RWPE1 (cell line): Measurements from ENCODE around the gene IL9.

Source experiments
- CTCF ChIA-PET: fragments of 350-600 bp; sonication (Branson Sonifier 250); formaldehyde crosslinking; extraction: SDS; loops from one replicate; lab custom pipeline; 2021; lab: Yijun Ruan, JAX
- POLR2A ChIA-PET: fragments of 400-600 bp; formaldehyde crosslinking; extraction: SDS; loops from one replicate; lab custom pipeline; 2020; ENCODE audit warnings: antibody characterized with exemption; ENCODE audit not compliant: low non-redundant PET; lab: Yijun Ruan, JAX
- DNase-seq: peaks from one replicate; pipeline ENCODE4 v3.0.0; 2012; ENCODE audit warnings: low spot score
- H3K27ac ChIP-seq: fragments of 450-650 bp; 2 replicates; pipeline ENCODE4 v1.5.1; 2017
- CTCF ChIP-seq: fragments of 450-650 bp; conservative IDR thresholded peaks from 2 replicates; pipeline ENCODE4 v1.5.1; 2017; ENCODE audit warnings: low read depth, mild to moderate bottlenecking

IL9 gene

DNA sequence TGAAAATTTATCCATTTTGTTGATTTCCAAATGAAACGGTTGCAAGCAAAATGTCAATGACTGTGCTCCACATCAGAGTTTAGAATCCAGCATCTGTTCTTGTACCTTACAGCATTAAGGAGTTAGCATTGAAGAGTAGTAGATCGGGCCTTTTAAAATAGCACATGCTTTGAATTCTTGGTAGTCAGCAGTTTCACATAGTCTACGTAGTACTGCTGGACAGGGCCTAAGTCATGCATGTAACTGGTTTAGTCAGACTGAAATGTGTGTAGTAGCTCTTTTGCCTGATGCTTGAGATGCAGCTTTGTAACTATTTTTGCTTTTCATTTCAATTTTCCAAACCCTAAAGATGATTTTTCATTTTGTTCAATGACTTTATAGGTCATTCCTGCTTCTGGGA is 39.3 kb upstream of the IL9 start:
- TF ChIP-seq CTCF, result no peak
- ChIA-PET CTCF (no interaction called here), POLR2A (no interaction called here)
- no peak for DNase-seq
- no peak overlapping the region for H3K27ac ChIP-seq

DNA sequence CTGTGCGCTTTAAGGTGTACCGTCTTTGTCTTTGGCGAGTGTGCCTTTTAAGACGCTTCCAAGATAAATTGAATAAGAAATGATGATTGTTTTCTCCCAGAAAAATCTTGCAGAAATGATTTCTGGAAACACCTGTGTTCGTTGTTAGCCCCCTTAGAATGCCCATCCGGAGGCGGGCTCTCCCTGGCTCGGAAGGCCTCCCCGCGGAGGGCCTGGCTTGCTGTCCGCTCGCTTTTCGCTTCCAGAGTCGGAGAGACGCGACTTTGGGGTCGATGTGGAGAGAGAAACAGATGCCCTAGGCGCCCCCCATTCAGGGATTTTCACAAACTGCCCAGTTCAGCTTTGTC is 35.3 kb upstream of the IL9 start:
- TF ChIP-seq CTCF, result no peak
- POLR2A ChIA-PET, result no interaction called here
- CTCF ChIA-PET, result interaction anchor here (0.6 kb wide), 1 partner anchor 88 kb away, joined by 3 read pairs; no protein-coding TSS in a partner anchor
- no peak overlapping the region for H3K27ac ChIP-seq
- no peak for DNase-seq

DNA sequence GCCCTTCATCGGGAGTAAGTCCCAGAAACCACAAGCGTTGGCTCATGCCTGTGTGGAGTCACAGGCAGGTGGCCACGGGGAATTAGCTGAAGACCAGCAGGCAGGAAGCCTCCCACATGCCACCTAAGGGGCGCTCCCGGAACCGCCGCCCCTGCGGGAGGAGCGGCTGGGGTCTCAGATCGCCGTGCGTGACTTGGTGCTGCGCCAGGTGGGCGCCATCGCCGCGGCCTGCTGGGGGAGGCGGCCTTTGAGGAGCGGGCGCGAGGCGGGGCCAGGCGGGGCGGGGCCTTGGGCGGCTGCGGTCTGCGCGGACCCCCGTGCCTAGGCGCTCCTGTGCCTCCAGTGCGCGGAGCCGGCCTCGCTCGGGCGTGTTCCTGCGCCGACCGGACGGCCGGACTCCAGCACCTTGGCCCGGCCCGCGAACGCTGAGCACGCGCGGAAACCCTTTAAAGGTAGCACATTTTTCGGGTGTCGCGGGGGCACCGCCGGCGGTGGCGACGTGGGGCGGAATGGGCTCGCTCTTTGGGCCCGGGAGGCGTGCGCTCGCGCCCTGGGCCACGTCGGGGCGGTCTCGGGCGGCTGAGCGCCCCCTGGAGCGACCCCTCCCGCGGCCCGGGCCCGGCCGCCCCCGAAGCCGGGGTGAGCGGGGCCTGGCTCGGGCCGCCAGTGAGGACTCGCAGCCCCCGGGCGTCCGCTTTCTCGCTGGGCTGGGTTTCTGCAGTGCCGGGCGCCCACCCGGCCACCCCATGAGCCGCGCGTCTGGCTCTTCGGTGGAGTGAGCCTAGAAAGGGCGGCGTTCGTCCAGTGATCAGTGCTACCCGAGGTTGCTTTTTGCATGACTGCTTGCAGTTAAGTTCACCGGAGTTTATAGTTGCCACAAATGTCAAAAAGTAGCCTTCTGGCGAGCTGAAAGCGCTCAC is 34.6 kb upstream of the IL9 start:
- H3K27ac ChIP-seq, result no peak overlapping the region
- CTCF ChIA-PET, result interaction anchor here (0.6 kb wide), 1 partner anchor 89 kb away, joined by 3 read pairs; no protein-coding TSS in a partner anchor
- POLR2A ChIA-PET, result no interaction called here
- TF ChIP-seq CTCF, result no peak
- DNase-seq, result no peak

DNA sequence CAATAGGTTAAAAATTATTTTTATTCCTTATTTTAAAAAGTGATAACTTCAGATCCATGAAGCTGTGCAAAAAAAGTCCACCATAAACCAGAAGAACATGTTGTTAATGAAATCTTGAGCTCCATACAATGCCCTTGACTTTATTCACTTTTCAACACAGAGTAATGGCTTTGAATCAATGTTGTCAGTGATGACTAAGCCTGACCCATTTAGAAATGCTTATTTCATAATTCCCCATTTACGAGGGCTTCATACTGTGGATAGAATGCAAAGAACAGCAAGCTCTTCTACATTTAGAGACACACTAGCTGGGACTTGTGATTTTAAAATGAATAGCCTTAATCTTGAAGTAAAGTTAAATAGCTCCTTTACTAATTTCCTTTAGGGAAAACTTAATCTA is 25.7 kb upstream of the IL9 start:
- ChIA-PET POLR2A (no interaction called here), CTCF (interaction anchor here (0.6 to 1.4 kb wide), 2 partner anchors 137 to 231 kb away, joined by 3 read pairs; no protein-coding TSS in a partner anchor)
- DNase-seq, result peak; percentile 48
- no peak overlapping the region for H3K27ac ChIP-seq
- no peak for TF ChIP-seq CTCF

DNA sequence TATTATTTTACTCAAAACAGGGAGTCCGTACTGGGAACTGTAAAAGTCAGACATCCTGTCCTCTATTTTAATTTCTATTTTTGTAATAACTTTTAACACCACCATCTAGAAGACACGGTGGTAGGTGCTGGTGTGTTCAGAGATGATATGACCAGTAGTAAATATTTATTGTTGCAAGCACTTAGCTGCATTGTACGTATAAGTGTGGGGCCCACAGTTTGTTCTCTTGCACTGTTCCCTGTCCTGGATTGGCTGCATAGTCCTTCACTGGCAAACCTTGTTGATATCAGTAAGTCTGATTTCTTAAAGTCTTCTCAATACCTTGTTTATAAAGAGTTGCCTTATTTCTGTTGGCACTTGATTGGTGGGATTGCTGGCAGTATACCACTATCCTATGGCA is 24.6 kb upstream of the IL9 start:
- CTCF ChIA-PET, result no interaction called here
- DNase-seq, result no peak
- POLR2A ChIA-PET, result no interaction called here
- TF ChIP-seq CTCF, result no peak
- H3K27ac ChIP-seq, result no peak overlapping the region

GRCh38 chr5:135916638-135917263 is 21.1 kb upstream of the IL9 start:
- POLR2A ChIA-PET, result no interaction called here
- CTCF ChIA-PET, result no interaction called here
- DNase-seq, result no peak
- H3K27ac ChIP-seq, result no peak overlapping the region
- TF ChIP-seq CTCF, result no peak
